HepG2 (cell line): ENCODE results near the gene VPS18. TPM values are rescaled to one million over a fixed set of nuclear protein-coding genes. Genes with fewer than 3 reads are reported as not detected.

Source experiments
- DBP ChIP-seq: sonication (generic); formaldehyde crosslinking; IDR thresholded peaks from 2 replicates; pipeline ENCODE4 v1.4.0; 2020; ENCODE audit warnings: missing genetic modification reagents; ENCODE audit errors: not compliant biosample characterization
- DZIP1 ChIP-seq: sonication (generic); formaldehyde crosslinking; IDR thresholded peaks from 2 replicates; pipeline ENCODE4 v1.5.0; 2020; ENCODE audit warnings: mild to moderate bottlenecking, missing genetic modification reagents
- EEA1 ChIP-seq: sonication (generic); formaldehyde crosslinking; IDR thresholded peaks from 2 replicates; pipeline ENCODE4 v1.5.1; 2020; ENCODE audit warnings: mild to moderate bottlenecking, missing genetic modification reagents, borderline replicate concordance
- EHMT2 ChIP-seq: fragments of 200-600 bp; sonication (generic); IDR thresholded peaks from 2 replicates; pipeline ENCODE4 v1.7.0; 2017; ENCODE audit warnings: antibody characterized with exemption, low read depth, low read length, borderline replicate concordance
- ELF4 ChIP-seq: sonication (generic); formaldehyde crosslinking; IDR thresholded peaks from 2 replicates; pipeline ENCODE4 v1.5.0; 2020; ENCODE audit warnings: missing genetic modification reagents, mild to moderate bottlenecking, moderate library complexity, borderline replicate concordance
- GPN1 ChIP-seq: sonication (generic); formaldehyde crosslinking; IDR thresholded peaks from 2 replicates; pipeline ENCODE4 v1.5.1; 2020; ENCODE audit warnings: missing genetic modification reagents, borderline replicate concordance
- HNF1A ChIP-seq, 2 experiments: sonication (generic) in 1 of 2; formaldehyde crosslinking in 1 of 2; IDR thresholded peaks; 2 replicates each; pipeline versions ENCODE4 v1.4.0 to v1.6.1; 2016 to 2020; ENCODE audit warnings: borderline replicate concordance in 1 of 2, low read depth in 1 of 2, mild to moderate bottlenecking in 1 of 2, missing genetic modification reagents in 1 of 2
- MAFK ChIP-seq, 2 experiments: IDR thresholded peaks in 1 of 2; conservative IDR thresholded peaks in 1 of 2; 2 replicates each; pipeline ENCODE4 v1.6.1; 2011; ENCODE audit warnings: improper control_type of control experiment in 2 of 2, low read length in 2 of 2
- MYNN ChIP-seq: sonication (generic); formaldehyde crosslinking; IDR thresholded peaks from 2 replicates; pipeline ENCODE4 v1.4.0; 2020; ENCODE audit warnings: mild to moderate bottlenecking, low read depth, missing genetic modification reagents
- PHB2 ChIP-seq: fragments of 450-650 bp; IDR thresholded peaks from 2 replicates; pipeline ENCODE4 v1.6.1; 2018; ENCODE audit not compliant: partially characterized antibody
- RARA ChIP-seq: IDR thresholded peaks from 2 replicates; pipeline ENCODE4 v1.6.1; 2016; ENCODE audit warnings: missing genetic modification reagents, missing compliant biosample characterization
- SPEN ChIP-seq: sonication (generic); formaldehyde crosslinking; IDR thresholded peaks from 2 replicates; pipeline ENCODE4 v1.5.1; 2020; ENCODE audit warnings: low read depth, mild to moderate bottlenecking, missing genetic modification reagents
- TRIM22 ChIP-seq: fragments of 450-650 bp; IDR thresholded peaks from 2 replicates; pipeline ENCODE4 v1.6.1; 2017
- ZFX ChIP-seq: sonication (generic); formaldehyde crosslinking; IDR thresholded peaks from 2 replicates; pipeline ENCODE4 v1.4.0; 2020; ENCODE audit warnings: mild to moderate bottlenecking, low read depth, missing genetic modification reagents, moderate library complexity
- ZNF121 ChIP-seq: sonication (generic); formaldehyde crosslinking; IDR thresholded peaks from 2 replicates; pipeline ENCODE4 v1.5.0; 2020; ENCODE audit warnings: mild to moderate bottlenecking, missing genetic modification reagents
- ZNF263 ChIP-seq: sonication (generic); formaldehyde crosslinking; IDR thresholded peaks from 2 replicates; pipeline ENCODE4 v1.4.0; 2020; ENCODE audit warnings: missing genetic modification reagents
- ZNF333 ChIP-seq: sonication (generic); formaldehyde crosslinking; IDR thresholded peaks from 2 replicates; pipeline ENCODE4 v1.4.0; 2020; ENCODE audit warnings: mild to moderate bottlenecking, missing genetic modification reagents, borderline replicate concordance
- ZNF549 ChIP-seq: sonication (generic); formaldehyde crosslinking; IDR thresholded peaks from 2 replicates; pipeline ENCODE4 v1.5.0; 2020; ENCODE audit warnings: missing genetic modification reagents
- polyA plus RNA-seq, 8 experiments: library from polyadenylated mRNA; depleted of rRNA in 3 of 8; stranded (reverse) in 7 of 8; unstranded in 1 of 8; fragments of >200 nt; fragmentation: Illumina TruSeq in 4 of 8; extraction: Trizol in 4 of 8; gene quantifications; 2 replicates each; pipeline versions ENCODE4 v1.2.1 to v1.2.3, GENCODE V29; 2011 to 2016; ENCODE audit warnings: low read depth in 4 of 8, missing spikeins in 1 of 8, mixed read lengths in 1 of 8; ENCODE audit not compliant: insufficient read depth in 1 of 8
- total RNA-seq, 5 experiments: library from RNA; depleted of rRNA; stranded (reverse); fragments of >200 nt; fragmentation: Illumina TruSeq; extraction: Trizol; gene quantifications; 2 replicates each; pipeline ENCODE4 v1.2.3, GENCODE V29; 2016; ENCODE audit warnings: low read depth in 1 of 5

VPS18 gene
- total and polyA plus RNA-seq, 2 of the 13 experiments (the other 11 are each of a cell fraction or from before 2014, with no cell fraction given) = 5.8 to 17.0 TPM

GRCh38 chr15:40932649-40933516, 38.6 kb downstream of the VPS18 start (continued):
- 0 out of 2 replicates have a peak, but pooled peaks have one; percentile 32 for TF ChIP-seq EEA1 (CRISPR knock-in tag)
- no peak for TF ChIP-seq ZNF333
- TF ChIP-seq DBP = no peak
- no peak for TF ChIP-seq ZNF549 (CRISPR knock-in tag)
- TF ChIP-seq ZNF263 = no peak
- TF ChIP-seq ELF4 = no peak
- TF ChIP-seq RARA (CRISPR knock-in tag) = peak; percentile 64
- peak; percentile 86 for TF ChIP-seq HNF1A (IDR thresholded peaks at IDR 0.05; ENCODE audit: low read depth)
- peak; percentile 91 for TF ChIP-seq HNF1A (CRISPR knock-in tag; IDR thresholded peaks at IDR 0.05; ENCODE audit: borderline replicate concordance)
- TF ChIP-seq SPEN (CRISPR knock-in tag) = 0 out of 2 replicates have a peak, but pooled peaks have one; percentile 16
- no peak for TF ChIP-seq MAFK (conservative IDR thresholded peaks at IDR 0.05 in 1 of 2, IDR thresholded peaks at IDR 0.05 in 1 of 2; ENCODE audit: low read length in 2 of 2)
- no peak for TF ChIP-seq GPN1 (CRISPR knock-in tag)
- TF ChIP-seq ZFX = 0 out of 2 replicates have a peak, but pooled peaks have one; percentile 5
- TF ChIP-seq MYNN = no peak
- TF ChIP-seq EHMT2 = no peak
- TF ChIP-seq TRIM22 = no peak
- TF ChIP-seq PHB2 = no peak
- no peak for TF ChIP-seq DZIP1 (CRISPR knock-in tag)
- no peak for TF ChIP-seq ZNF121 (CRISPR knock-in tag)
